Measurements from ENCODE around the gene TMEM154.

The TMEM154 gene

DNA sequence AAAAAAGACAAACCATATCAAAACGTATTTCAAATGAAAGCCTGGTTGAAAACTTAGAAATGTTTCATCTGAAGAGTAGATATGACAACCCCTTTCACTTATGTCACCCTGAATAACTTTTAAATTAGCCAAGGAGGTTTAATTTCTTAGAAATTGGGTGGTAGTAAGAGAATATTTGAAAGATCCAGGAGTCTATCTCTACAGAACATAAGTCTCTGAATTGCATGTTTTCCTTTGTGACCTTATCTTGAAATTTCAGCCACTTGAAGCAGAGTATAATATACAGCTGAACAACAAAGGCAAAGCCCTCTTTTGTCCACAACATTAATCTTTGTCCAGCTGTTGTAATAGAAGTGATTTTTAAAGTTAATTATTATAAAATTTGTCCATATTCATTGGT, 49.5 kb downstream of the TMEM154 start:
- TF ChIP-seq, protein P1, sequence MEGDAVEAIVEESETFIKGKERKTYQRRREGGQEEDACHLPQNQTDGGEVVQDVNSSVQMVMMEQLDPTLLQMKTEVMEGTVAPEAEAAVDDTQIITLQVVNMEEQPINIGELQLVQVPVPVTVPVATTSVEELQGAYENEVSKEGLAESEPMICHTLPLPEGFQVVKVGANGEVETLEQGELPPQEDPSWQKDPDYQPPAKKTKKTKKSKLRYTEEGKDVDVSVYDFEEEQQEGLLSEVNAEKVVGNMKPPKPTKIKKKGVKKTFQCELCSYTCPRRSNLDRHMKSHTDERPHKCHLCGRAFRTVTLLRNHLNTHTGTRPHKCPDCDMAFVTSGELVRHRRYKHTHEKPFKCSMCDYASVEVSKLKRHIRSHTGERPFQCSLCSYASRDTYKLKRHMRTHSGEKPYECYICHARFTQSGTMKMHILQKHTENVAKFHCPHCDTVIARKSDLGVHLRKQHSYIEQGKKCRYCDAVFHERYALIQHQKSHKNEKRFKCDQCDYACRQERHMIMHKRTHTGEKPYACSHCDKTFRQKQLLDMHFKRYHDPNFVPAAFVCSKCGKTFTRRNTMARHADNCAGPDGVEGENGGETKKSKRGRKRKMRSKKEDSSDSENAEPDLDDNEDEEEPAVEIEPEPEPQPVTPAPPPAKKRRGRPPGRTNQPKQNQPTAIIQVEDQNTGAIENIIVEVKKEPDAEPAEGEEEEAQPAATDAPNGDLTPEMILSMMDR (IDR thresholded peaks at IDR 0.05): no peak

DNA sequence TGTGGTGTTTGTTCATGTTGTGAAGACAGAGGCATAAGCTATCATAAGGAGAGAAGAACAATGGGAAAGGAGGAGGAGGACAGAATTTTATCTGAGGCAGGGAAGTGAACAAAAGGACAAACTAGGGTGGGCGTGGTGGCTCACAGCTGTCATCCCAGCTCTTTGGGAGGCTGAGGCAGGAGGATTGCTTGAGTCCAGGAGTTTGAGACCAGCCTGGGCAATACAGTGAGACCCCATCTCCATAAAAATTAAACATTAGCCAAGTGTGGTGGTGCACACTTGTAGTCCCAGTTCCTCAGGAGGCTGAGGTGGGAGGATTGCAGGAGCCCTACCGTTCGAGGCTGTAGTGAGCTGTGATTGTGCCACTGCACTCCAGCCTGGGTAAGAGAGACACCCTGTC, 49.9 kb downstream of the TMEM154 start:
- TF ChIP-seq, protein P1 (IDR thresholded peaks at IDR 0.05): no peak

DNA sequence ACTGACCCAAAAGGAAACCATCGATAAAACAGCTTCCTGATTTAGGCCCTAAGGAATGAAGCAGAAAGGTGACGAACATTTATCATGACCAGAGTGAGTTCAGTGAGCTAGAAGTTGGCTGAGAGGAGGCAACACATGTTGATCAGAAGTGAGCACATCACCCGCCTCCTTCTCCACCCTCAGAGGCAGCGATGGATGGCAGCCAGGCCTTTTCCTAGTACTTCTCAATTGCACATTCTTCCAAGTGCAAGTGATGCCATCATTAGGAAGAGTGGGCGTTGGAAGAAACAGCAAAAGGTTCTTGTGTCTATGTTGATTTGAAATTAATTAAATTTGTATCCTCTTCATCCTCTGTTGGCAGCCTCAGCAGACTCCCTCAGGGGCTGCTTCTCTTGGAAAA, 51.7 kb downstream of the TMEM154 start:
- TF ChIP-seq, protein P1 (IDR thresholded peaks at IDR 0.05): no peak

DNA sequence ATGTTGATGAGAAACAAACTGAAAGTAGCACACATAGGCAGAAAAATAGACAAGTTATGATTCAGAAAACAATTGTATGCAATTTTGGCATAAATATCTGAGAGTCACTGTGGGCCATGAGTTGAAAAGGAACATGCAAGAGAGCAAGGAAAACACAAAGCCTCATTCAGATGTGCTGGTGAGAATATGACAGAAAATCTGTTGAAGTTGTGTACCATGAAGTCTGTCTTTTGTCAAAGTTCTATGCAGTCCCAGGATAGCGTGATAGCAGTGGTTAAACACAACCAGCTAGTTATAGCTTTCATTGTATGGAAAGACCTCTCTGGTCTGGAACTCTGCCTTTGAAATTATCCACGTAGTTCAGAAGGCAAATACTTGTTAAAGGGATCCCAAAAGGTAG, 53.0 kb downstream of the TMEM154 start:
- TF ChIP-seq, protein P1 (IDR thresholded peaks at IDR 0.05): no peak

DNA sequence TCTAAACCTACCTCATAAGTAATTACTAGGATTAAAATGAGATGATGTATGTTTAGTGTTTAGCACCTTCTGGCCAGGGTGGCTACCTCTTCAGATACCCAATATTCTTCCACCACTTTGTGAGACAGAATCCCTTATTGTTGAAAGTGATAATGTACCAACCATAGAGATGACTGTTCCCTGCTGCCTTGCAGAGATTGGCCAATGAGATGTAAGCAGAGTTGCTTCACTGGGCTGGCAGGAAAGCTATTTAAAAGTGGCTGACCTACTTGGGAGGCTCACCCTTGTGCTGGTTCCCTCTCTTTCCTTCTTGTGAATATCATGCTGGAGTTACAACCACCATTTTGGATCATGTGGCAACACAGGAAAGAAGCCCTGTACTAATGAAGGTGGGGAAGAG, 58.9 kb downstream of the TMEM154 start:
- TF ChIP-seq, protein P1 (IDR thresholded peaks at IDR 0.05): no peak

DNA sequence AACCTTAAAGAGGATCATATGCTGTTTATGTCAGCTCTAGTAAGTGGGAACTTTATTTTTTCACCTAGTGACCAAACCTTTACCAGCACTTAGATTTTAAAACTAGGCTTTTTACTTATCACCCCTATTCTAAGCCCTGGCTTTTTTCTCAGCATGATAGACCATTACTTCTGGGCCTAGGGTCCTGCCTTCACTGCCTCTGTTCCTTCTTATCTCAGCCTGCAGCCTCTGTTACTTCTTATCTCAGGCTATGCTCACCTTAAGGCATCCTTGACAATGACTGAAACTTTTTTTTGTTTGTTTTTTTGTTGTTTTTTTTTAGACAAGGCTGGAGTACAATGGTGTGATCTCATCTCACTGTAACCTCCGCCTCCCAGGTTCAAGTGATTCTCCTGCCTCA, 59.6 kb downstream of the TMEM154 start:
- TF ChIP-seq, protein P1 (IDR thresholded peaks at IDR 0.05): no peak

DNA sequence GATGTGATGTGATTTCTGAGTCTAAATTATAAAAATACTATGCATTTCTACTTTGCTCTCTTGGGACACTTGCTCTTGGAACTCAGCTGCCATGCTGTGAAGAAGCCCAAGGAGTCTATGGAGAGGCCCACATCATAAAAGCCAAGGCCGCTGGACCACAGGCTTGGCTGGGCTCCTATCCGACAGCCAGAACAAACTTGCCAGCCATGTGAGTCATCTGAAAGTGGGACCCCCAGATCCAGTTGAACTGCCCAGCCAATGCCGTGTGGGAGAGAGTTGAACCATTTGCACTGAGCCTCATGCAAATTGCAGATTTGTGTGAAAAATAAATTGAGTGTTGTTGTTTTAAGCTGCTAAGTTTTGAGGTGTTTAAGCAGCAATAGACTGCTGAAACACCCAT, 60.2 kb downstream of the TMEM154 start:
- TF ChIP-seq, protein P1 (IDR thresholded peaks at IDR 0.05): no peak

DNA sequence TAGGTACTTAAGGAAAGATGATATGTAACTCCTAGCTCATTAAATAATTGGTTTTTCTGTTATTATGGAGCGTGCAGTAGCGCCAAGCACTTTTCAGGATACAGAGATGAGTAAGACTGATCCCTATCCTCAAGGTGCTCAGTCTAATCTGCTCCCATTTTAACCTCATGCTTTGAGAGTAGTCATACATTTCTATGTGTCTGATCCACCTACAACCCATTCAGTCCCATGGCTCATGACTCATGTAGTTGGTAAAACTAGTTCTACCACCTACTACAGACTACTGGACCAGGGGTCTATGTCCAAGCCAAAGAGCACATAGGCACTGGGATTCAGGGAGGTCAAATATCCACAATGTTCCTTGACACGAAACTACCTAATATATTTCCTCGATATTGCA, 60.8 kb downstream of the TMEM154 start:
- TF ChIP-seq, protein P1 (IDR thresholded peaks at IDR 0.05): no peak
